Erythroblast (primary cell): ENCODE results near the gene TNNI2.

Experiments used
- GATA1 ChIP-seq: IDR thresholded peaks from 2 replicates; pipeline ENCODE4 v1.6.1; 2011; ENCODE audit warnings: low read depth, mild to moderate bottlenecking, control low read depth, low read length, moderate library complexity
- POLR2A ChIP-seq: IDR thresholded peaks from 2 replicates; pipeline ENCODE4 v1.6.1; 2011; ENCODE audit warnings: mild to moderate bottlenecking, low read length

DNA sequence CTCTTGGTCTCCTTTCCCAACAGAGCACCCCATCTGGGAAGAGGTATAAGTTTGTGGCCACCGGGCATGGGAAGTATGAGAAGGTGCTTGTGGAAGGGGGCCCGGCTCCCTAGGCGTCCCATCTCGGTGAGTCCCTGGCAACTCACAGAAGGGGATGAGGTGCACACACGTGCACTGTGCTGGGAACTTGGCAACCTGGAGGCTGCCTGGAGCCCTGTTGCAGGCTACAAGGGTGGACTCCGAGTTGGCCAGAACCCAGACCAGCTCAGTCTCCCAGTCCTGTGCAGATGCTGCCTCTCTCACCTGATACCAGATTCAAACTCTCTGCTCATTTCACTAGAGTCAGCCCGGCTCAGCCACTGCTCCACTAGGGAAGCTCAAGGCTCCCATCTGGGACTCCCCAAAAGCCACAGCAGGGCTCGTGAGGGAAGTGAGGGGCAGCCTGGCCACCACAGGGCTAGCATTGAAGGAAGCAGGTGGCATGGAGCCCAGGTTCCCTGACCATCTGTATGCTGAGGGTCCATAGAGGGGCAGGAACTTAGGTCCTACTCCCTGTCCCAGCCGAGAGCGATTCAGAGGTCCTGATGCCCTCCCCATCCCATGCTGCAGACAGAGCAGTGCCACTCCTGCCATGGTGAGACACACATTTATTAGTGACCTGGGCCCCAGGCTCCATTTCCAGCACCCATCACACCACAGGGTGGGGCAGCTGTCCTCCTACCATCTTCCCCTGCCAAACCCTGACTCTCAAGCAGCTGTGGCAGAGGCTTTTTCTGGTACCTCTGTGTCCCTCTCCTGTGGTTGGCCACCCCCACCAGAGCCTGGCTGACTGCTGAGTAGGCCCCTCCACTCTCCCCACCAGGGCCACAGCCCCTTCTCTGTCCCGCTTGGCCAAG is 48.9 kb downstream of the TNNI2 start:
- TF ChIP-seq POLR2A (no peak), GATA1 (no peak)
